GM12872 (cell line): Measurements from ENCODE around the gene KDM4B.

Experiments used
- CTCF ChIP-seq: IDR thresholded peaks from 3 replicates; pipeline ENCODE4 v1.5.1; 2011; ENCODE audit warnings: low read depth, mild to moderate bottlenecking, low read length, moderate library complexity; ENCODE audit not compliant: insufficient read depth

The KDM4B gene

GRCh38 chr19:5099701-5100221, 130.8 kb downstream of the KDM4B start:
- TF ChIP-seq CTCF: no peak

GRCh38 chr19:5101871-5102270, 133.0 kb downstream of the KDM4B start:
- TF ChIP-seq CTCF: no peak

GRCh38 chr19:5102520-5102919, 133.6 kb downstream of the KDM4B start:
- TF ChIP-seq CTCF: no peak

GRCh38 chr19:5103061-5103701, 134.3 kb downstream of the KDM4B start:
- no peak for TF ChIP-seq CTCF

GRCh38 chr19:5103812-5104410, 135.0 kb downstream of the KDM4B start:
- TF ChIP-seq CTCF: no peak

- TF ChIP-seq CTCF: no peak
Measured at GRCh38 chr19:5104871-5105351, 136.0 kb downstream of the KDM4B start.

- TF ChIP-seq CTCF: no peak
Measured at GRCh38 chr19:5106191-5106726, 137.3 kb downstream of the KDM4B start.
